ENCODE data around the gene NPTXR. TPM values are rescaled to one million over a fixed set of nuclear protein-coding genes. Genes with fewer than 3 reads are reported as not detected.

The NPTXR gene
- polyA plus RNA-seq, 3 donors, result 3.7 to 5.5 (median 4.3) TPM

GRCh38 chr22:38871360-38872171 is 27.7 kb upstream of the NPTXR start:
- no peak for DNase-seq (ENCODE audit: extremely low read depth in 1 of 11, low read depth in 9 of 11, low spot score in 4 of 11)

GRCh38 chr22:38870791-38871359 is 27.0 kb upstream of the NPTXR start:
- no peak for DNase-seq (ENCODE audit: extremely low read depth in 1 of 11, low read depth in 9 of 11, low spot score in 4 of 11)

DNA sequence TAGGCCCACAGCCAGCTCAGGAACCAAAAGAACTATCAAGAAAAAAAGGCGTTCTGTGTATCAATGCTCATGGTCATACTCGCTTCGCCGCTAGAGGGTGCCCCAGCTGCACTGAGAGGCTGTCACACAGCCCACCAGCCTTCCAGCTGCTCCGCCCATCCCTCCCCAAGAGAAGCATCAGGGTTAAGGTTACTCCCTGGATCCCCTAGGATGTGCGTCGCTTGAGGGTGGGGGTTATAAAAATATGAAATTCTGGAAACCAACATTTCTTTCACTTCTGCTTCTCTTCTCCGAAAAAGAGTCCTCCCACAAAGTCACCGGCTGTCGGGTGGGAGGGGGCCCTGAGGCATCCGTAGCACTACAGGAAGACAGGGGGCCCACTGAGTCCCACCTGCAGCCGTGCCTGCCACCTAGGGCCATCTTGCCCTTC is 26.5 kb upstream of the NPTXR start:
- DNase-seq (ENCODE audit: extremely low read depth in 1 of 11, low read depth in 9 of 11, low spot score in 4 of 11), result peak; percentile 55 to 84 (median 74)

GRCh38 chr22:38869663-38870062 is 25.8 kb upstream of the NPTXR start:
- DNase-seq (ENCODE audit: extremely low read depth in 1 of 11, low read depth in 9 of 11, low spot score in 4 of 11), result no peak

- DNase-seq (ENCODE audit: extremely low read depth in 1 of 11, low read depth in 9 of 11, low spot score in 4 of 11), result peak in 5 of 11 donors; percentile 47 to 73 (median 57)
Measured at GRCh38 chr22:38868886-38869381, 25.1 kb upstream of the NPTXR start.

DNA sequence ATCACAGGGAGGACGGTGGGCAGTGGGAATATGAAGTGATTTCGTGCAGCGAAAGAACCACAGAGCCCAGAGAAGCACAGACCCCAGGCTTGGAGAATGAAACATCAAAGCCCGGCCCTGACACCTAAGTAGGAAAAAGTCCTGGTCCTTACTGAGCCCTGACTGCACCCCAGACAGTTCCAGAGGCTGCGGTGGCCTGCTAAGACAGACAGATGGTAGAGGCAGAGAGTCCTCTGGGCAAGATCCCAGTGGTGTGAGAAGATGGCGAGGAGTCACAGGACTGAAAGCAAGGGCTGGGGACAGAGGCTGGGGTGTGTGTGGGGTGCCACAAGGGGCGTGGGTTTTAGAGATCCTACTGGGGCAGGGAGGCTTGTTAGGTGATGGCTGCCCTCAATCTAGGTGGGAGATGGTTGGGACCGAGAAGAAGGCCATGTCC is 24.5 kb upstream of the NPTXR start:
- no peak for DNase-seq (ENCODE audit: extremely low read depth in 1 of 11, low read depth in 9 of 11, low spot score in 4 of 11)

- DNase-seq (ENCODE audit: extremely low read depth in 1 of 11, low read depth in 9 of 11, low spot score in 4 of 11), result no peak
Measured at GRCh38 chr22:38867471-38868285, 23.9 kb upstream of the NPTXR start.

GRCh38 chr22:38867124-38867455 is 23.3 kb upstream of the NPTXR start:
- no peak for DNase-seq (ENCODE audit: extremely low read depth in 1 of 11, low read depth in 9 of 11, low spot score in 4 of 11)

GRCh38 chr22:38866399-38867123 is 22.7 kb upstream of the NPTXR start:
- DNase-seq (ENCODE audit: extremely low read depth in 1 of 11, low read depth in 9 of 11, low spot score in 4 of 11), result peak in 2 of 11 donors; percentile 44 to 51

DNA sequence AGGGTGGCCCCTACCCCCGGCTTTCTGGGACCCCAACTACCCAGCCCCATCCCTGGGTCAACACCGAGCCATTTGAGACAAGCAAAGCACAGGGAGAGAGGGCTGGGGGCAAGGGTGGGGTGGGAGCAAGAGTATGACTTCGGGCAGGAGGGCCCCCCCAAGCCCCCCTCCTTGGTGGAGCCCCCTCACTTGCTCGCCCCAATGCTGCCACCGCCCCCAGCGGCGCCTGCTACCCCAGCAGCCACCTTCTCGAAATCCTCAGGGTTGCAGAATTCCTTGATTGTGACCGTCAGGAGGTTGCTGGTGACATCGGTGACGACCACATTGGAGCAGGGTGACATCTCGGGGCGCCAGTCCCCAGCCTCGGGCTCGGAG is 22.2 kb upstream of the NPTXR start:
- no peak for DNase-seq (ENCODE audit: extremely low read depth in 1 of 11, low read depth in 9 of 11, low spot score in 4 of 11)

- no peak for DNase-seq (ENCODE audit: extremely low read depth in 1 of 11, low read depth in 9 of 11, low spot score in 4 of 11)
Measured at GRCh38 chr22:38865201-38866023, 21.6 kb upstream of the NPTXR start.

GRCh38 chr22:38864361-38865191 is 20.7 kb upstream of the NPTXR start:
- DNase-seq (ENCODE audit: extremely low read depth in 1 of 11, low read depth in 9 of 11, low spot score in 4 of 11), result no peak

DNA sequence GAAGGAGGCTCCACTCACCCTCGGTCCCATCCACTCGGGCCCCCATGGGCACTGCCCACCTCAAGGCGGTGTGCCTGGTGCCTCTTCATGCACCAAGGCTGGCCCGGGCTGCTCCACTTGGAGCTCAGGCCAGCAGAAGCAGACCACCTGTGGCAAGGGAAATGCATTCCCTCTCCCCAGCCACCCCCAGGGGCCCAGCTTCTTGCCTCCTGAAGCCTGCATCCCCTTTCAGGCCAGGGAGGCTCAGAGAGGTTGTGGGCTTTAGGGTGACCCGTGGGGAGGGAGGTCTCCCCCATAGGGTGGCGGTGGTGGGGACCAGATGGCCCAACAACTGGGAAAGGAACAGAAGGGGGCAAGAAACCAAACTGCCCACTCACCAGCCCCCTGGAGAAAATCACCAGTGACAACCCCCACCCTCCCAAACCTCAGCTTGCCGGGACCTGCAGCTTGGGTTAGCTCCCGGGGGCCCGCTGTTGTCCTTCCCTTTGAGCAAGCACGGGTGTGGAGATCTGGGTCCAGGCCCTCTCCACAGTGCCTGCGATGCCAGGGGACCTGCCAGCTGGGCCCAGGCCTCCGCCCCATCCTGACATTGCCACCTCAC is 19.8 kb upstream of the NPTXR start:
- DNase-seq (ENCODE audit: extremely low read depth in 1 of 11, low read depth in 9 of 11, low spot score in 4 of 11), result no peak

DNA sequence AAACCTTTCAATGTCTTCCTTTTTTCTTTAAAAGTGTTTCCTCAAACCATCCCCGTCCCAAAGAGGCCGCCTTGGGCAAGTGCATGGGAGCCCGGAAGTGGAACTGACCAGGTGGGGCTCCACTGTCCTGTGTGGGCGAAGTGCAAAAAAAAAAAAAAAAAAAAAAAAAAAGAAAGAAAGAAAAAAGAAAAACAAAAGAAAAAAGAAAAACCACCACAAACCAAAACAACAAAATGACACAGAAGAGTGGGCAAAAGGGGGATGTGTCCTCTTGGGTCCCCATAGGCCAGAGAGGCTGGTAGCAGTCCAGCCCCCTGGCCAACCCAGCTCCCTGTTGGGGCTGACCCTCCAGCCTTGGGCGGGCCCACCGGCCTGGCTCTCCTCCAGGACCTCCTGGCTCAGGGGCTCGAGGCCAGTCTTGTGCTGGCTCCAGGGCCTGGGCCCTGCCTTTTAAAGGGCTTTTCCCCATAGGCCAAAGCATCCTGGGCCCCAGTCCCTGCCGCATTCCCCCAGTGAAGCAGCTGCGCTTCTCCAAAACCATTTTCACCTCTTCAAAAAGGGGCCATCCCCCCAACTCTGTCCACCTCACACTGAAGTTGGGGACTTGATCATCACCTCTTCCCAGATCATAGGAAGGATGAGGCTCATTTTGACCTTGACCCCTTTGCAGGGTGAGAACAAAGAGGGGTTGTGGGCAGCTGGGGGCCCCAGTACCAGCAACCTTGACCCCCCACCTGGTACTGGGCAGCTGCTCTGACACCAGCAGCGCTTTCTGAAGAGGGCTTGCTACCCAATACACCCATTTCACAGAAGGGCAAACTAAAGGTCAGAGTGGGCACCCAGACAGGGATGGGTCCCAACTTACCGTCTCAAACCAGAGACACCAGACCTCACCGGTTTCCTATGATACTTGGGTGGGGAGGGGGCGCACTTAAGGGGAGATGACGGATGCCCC is 18.8 kb upstream of the NPTXR start:
- DNase-seq (ENCODE audit: extremely low read depth in 1 of 11, low read depth in 9 of 11, low spot score in 4 of 11), result no peak

GRCh38 chr22:38861927-38862326 is 18.1 kb upstream of the NPTXR start:
- DNase-seq (ENCODE audit: extremely low read depth in 1 of 11, low read depth in 9 of 11, low spot score in 4 of 11), result no peak

Measured in renal cortex interstitium (tissue), 11 donors.